TTC549 (cell line): ENCODE results near the gene IQCM.

Source experiments
- FAIRE-seq: peaks from 2 replicates; lab custom pipeline; 2012; peaks lifted over from hg19 to GRCh38; lab: Jason Lieb, UNC

Gene IQCM, protein sequence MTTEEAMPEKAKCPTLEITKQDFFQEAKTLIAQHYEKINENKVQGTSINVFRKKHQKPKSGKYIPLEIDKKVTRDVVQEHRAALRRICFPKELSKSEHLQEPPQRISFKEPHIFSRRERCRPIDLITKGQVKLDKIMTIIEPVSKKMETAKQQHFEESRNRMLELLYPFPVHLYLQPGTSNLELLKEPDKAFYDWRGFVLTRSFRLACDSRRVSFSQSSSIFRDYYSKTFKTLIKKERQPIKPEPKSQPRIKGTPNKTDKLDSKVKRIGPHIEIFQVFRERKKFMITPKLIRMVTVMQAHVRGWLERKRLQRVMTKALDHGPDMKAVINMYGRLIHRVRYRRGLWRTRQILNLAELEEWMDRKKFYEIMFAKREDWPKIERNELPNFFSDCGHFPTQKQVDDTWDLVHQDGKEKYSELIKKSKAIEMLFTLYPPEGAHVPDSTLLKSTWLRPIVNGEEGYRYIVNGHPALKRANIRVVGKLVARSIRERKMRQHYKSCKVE

DNA sequence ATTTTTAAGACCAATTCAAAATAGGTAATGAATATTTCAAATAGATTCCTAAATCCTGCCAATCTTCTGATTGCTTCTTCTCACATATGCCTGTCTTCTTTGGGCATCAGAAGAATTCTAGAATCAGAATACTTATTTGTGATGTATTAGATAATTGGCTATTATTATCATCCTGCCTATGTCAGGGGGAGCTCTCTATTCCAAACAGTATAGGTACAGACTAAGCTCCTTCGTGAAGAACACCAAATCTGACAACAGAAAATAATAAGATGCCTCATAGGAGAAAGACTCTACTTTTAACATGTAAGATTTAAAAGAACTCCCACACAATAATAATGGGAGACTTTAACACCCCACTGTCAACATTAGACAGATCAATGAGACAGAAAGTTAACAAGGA, at the start of gene IQCM:
TSS of gene IQCM (minus strand) at position 101 of the 400 bp plus-strand sequence. CDS start 73,152 bp downstream, outside the sequence.
- no peak for FAIRE-seq

DNA sequence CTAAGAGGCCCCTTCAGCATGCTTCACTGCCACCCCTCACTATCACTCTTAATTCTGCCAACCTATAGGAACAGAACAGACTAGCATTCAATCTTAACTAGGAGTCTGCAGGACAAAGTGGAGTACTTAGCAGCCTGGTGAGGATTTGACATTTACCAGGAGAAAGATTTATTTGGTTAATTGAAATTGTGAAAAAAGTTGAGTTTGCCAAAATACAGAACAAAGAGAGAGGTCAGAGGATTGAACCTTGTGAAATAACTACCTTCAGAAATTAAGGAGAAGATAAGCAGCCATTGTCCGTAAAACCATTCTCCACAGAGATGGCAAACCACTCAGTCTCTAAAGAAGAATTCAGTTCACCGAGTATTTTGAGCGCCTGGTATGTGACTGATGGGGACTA, 41.8 kb upstream of the IQCM start:
- no peak for FAIRE-seq

DNA sequence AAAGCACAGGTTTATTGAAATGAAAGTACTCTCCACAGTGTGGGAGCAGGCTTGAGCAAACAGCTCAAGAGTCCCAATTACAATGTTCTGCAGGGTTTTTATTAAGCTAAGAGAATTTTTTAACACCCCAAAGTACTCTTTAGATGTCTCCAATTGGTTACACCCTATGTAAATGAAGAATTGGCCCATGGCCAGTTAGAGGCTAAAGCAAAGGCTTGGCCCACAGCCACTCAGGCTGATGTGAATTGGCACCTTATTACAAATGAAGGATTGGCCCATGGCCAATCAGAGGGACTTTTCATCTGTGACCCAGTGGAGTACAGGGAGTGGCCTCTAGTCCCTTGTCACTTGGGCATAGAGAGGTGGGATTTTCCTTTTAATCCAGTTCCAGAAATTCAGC, 30.1 kb upstream of the IQCM start:
- FAIRE-seq = no peak

DNA sequence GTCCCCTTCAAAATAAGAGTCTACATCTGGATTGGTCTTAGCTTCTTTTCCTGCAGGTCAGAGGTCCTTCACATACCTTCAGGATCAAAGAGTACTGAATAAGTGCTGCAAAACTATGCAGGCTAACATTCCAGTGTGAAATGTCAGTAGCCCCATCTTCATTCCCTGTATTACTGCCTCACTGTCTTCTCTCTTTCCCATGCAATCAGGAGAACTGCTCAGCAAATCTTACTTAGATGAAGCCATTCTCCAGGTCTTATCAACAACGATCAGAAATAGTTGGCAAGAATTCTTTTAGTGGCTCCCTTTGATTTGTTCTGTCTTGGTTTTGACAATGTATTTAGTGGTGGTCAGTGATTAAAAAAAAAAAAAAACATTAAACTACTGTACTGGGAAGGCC, 26.0 kb upstream of the IQCM start:
- no peak for FAIRE-seq

DNA sequence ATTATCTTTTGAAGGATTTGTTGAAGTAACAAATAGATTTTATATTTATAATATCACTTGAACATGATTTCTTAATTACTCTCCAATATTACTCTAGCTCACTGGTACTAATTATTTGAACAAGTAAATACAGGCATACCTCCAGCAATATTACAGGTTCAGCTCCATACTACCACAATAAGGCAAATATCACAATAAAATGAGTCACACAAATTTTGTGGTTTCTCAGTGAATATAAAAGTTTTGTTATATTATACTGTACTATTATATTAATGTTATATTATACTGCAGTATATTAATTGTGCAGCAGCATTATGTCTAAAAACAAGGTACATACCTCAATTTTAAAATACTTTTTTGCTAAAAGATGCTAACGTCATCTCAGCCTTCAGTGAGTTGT, 22.4 kb upstream of the IQCM start:
- no peak for FAIRE-seq

DNA sequence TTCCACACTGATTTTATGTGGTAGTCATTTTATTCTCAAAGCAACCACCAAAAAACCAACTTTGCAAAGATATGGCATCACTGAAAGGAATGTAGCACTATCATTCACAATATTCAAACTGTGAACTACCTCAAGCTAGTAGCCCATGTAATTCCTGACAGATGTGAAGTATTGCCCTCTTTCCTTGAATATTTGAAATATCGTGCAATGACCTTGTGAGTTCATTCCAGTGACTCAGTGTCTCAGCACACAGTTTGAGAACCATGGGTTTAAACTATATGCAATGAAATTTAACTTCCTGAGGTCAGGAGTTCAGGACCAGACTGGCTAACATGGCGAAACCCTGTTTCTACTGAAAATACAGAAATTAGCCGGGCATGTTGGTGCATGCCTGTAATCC, 20.9 kb upstream of the IQCM start:
- no peak for FAIRE-seq

DNA sequence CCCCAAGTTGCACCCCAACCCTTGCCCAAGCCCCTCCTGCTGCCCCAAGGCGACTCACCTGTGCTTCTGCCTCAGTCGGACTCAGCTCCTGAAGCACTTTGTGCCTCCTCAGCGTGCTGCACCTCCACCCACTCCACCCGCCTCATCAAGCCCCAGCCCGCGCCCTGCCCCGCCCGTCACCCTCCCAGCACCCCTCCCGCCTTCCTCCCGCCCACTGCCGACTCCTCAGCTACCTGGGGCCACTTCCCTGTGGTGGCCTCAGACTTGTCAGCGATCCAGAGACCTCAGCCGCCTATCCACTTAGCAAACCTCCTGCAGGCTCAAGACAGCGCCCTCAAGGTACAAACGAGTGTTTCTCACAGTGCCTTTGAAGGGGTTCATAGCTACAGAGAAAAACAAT, 19.6 kb upstream of the IQCM start:
- FAIRE-seq = no peak

DNA sequence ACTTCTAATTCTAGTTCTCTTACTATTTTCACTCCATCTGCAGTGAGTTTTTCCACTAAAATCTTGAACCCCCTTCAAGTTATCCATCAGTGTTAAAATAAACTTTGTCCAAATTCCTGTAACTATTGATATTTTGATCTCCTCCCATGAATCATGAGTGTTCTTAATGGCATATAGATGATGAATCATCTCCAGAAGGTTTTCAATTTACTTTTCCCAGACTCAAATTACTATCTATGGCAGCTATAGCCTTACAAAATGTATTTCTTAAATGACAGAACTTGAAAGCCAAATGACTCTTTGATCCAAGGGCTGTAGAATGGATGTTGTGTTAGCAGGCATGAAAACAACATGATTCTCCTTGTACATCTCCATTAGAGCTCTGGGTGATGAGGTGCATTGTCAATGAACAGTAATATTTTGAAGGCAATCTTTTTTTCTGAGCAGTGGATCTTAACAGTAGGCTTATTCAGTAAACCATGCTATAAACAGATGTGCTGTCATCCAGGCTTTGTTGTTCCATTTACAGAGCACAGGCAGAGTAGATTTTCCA, 16.1 kb upstream of the IQCM start:
- FAIRE-seq = no peak

DNA sequence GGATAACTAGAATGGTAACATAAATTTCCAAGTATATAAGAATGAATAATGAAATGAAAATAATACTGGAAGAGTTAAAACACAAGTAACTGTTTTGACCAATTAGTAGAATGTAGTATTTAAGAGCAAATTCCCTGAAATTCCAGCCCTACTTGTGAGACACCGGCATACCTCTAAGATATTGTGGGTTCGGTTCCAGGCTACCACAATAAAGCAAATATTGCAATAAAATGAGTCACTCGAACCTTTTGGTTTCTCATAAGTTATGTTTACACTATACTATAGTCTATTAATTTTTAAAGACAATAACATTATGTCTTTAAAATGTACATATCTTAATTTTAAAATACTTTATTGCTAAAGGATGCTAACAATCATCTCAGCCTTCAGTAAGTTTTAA, 15.2 kb upstream of the IQCM start:
- no peak for FAIRE-seq

DNA sequence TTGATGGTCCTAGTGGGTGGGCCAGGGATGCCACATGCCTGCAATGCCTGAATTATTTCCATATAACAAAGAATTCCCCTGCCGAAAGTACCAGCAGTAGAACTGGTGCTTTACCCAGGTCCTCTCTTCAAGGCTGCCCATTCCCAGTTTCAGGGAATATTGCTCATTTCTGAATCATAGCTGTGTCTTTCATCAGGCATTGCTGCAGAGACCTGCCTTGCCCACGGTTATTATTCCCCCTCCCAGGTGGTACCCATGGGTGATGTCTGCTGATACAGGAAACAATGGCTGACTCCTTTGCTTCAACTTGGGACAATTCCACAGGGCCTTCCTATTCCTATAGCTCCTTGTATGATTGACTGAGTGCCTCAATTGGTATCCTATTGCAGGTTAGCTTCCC, 9.7 kb upstream of the IQCM start:
- FAIRE-seq = no peak

DNA sequence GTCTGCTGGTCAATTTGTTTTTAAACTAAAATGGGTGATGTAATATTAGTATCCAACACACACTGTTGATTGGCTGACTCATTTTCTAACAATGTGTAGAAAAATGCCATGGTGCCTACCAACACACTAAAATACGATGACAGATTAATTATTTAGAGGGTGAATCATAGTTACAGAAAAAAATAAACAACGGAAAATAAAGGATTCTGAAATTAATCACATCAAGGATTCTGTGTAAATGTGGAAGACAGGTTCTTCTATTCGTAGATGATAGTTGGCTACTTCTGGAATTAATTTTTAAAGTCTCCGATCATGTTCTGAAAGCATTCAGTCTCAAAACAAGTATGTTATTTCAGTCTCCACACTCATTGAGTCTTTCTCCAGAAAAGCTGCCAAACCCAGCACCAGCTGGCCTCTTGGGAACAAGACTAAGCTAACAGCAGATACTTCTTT, 8.2 kb upstream of the IQCM start:
- no peak for FAIRE-seq

DNA sequence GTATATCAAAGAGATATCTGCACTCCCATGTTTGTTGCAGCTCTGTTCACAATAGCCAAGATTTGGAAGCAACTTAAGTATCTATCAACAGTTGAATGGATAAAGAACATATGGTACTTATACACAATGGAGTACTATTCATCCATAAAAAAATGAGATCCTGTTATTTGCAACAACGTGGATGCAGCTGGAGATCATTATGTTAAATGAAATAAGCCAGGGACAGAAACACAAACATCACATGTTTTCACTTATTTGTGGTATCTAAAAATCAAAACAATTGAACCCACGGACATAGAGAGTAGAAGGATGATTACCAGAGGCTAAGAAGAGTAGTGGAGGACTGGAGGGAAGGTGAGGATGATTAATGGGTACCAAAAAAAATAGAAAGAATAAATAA, 14.2 kb downstream of the IQCM start:
- no peak for FAIRE-seq

DNA sequence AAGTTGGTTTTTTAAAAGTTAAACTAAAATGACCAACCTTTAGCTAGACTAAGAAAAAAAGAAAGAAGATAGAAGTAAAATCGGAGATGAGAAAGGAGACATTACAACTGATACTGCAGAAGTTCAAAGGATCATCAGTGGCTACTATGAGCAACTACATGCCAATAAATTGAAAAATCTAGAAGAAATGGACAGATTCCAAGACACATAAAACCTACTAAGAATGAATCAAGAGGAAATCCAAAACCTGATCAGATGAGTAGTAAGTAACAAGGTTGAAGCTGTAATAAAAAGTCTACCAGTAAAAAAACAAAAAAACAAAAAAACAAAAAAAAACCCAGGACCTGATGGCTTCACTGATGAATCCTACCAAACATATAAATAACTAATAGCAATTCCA, 16.1 kb downstream of the IQCM start:
- no peak for FAIRE-seq

DNA sequence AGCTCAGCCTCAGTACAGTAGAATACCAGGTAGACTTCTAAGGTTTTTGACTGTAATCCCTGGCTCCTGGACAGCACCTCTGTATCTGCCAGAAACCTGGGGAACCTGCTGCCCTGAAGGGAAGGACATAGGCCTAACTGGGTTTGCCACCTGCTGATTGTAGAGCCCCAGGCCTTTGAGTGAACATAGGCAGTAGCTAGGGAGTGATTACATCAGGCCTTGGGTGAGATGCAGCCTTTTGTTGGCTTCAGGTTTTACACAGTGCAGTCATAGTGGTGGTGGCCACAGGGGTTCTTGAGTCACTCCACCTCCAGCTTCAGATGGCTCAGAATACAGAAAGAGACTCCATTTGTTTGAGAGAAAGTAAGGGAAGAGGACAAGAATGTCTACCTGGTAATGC, 19.3 kb downstream of the IQCM start:
- no peak for FAIRE-seq

DNA sequence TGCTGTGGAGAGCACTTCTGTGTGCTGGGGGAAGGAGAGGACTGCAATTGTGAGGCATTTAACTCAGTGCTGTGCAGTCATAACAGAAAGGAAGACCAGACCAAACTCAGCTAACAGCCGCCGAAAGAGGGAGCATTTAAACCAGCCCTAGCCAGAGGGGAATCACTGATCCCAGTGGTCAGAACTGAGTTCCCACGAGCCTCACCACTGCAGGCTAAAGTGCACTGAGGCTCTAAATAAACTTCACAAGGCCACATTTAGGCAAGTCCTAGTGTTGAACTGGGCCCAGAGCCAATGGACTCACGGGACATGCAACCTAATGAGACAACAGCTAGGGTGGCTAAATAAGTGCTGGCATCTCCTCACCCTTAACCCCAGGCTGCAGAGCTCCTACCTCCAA, 20.4 kb downstream of the IQCM start:
- FAIRE-seq = no peak

DNA sequence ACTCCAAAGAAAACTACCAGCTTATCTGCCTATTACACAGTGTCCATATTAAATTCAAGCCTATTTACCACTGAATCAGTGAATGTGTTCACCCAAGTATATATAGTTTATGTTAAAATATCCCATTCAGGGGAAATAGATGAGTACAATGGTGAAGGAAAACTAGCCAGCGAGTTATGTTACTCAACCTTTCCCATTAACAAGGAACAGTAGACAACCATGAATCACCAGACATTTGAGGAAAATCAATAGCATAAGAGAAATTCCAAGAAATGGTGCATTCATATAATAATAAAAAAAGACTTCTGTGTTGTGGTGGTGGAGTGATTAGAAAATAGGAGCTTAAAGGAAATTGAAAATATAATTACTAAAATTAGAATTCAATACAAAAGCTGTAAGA, 21.3 kb downstream of the IQCM start:
- FAIRE-seq = no peak

DNA sequence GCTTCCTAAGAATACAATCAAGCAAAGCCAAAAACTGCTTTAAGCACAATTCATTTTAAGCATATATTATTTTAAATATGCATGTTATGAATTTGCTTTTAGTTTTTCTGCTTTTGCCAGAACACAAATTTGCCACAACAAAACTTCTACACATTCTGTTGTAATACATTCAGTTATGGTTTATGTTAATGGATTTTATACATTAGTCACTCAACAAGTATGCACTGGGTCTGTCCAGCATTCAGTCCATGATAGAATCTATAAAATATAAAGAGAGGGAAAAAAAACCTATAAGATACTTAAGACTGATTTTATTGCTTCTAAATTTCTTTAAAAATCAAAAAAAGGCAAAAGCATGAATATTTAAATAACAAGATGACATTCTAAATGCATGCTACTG, 22.2 kb downstream of the IQCM start:
- no peak for FAIRE-seq

DNA sequence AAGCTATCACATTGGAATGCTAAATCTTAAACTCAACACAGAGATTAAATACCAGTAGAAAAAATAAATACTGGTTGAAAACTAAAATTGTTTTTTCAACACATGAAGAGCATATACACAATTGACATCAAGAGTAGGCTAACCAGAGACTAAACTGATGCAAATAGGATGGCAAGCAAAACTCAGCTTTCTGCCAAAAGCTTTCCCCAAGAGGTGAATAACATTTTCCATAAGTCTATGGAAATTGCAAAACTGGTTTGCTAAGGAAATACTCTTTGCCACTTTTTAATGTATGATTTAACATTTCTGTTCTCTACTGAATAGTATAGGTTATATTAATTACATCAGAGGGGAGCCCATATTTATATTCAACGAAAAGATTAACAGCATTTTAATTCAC, 23.8 kb downstream of the IQCM start:
- no peak for FAIRE-seq

DNA sequence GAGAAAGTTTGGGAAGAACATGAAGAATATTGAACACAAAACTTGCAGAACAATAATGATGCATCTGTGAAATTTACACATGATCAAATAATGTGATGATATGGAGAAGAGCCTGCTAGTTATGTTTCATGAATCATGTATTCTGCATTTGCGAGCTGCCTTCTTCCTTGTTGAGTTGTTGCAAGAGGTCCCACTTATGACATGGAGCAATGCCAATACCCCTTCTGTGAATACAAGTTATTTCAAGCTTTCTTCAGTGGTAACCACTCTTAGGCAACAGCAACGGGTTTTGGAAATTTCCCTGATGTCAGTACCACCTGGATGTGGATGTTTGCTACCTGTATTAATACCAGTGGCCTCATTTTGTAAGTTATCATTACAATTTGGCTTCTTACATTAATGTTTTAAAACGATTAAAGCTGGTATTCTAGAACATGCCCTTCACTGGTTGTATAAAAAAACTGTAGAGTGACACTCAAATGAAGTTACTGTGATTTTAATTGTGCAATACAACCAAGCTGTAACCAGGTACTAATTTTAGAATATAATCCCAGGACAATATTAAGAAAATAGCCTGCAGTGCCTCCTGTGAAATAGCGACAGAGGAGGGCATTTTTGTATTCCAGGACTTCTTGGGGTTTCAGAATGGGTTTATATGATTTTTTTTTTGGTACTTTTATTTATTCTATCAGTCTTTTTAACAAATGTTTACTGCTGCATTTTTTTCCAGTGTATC, 25.3 kb downstream of the IQCM start:
- FAIRE-seq = no peak

DNA sequence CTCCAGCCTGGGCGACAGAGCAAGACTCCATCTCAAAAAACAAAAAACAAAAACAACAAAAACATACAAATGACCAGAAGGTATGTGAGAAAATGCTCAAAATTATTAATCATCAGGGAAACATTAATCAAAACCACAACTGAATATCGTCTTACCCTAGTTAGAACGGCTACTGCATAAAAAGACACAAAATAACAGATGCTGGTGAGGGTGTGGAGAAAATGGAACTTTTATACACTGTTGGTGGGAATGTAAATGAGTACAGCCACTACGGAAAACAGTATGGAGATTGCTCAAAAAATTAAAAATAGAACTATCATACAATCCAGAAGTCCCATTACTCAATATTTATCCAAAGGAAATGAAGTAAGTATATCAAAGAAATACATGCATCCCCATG, 27.3 kb downstream of the IQCM start:
- FAIRE-seq = no peak

DNA sequence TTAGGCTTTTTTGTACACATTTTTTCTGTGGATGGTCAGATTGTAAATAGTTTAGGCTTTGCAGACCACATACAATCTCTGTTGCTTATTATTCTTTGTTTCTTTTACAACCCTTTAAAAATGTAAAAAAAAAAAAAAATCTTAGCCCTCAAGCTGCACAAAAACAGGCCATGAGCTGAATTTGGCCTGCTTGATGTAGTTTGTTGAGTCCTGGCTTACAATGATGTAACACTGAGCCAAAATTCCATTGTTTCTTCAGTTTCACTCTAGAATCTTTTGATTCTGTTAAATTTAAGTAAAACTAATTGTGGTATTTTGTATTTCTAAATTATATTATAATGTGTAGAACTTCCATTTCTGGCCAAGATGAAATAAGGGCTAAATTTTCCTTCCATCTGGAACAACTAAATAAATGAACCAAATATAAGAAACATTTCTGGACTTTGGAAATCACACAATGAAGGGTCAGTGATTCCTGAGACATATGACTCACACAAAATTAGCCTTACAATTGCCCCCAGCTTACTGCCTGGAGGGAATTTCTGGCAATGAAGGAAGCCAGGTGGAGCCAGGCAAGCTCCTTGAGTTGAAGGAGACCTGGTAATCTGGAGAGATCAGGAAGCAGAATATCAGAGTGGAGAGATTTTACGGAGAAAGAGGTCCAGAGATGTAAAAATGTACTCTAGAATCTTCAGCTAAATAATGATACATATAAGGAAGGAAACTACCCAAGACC, 29.8 kb downstream of the IQCM start:
- no peak for FAIRE-seq

DNA sequence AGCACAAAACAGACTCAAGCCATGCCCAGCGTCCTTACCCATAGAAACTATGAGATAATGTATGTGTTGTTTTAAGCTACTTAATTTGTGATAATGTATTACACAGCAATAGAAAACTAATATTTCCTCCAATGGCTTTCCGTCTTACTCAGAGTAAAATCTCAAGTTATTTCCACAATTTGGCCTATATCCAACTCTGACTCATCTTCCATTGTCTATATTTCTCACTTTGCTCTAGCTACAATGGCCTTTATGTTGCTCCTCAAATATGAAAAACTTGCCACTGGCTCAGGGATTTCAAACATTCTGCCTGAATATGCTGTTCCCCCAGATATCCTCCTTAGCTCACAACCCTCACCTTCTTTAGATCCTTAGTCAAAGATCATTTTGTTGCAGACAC, 31.6 kb downstream of the IQCM start:
- FAIRE-seq = no peak

DNA sequence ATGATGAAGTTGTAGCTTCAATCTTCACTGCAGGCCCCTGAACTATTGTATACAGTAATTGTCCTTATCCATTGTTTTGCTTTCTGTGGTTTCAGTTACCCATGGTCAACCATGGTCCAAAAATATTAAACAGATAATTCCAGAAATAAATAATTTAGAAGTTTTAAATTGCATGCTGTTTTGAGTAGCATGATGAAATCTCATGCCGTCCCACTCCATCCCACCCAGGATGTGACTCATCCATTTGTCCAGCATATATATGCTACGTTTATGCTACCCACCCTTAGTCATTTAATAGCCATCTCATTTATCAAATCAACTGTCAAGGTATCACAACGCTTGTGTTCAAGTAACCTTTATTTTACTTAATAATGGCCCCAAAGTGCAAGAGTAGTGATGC, 34.5 kb downstream of the IQCM start:
- no peak for FAIRE-seq
